ENCODE measurements around the gene RPTOR. TPM values are rescaled to one million over a fixed set of nuclear protein-coding genes. Genes with fewer than 3 reads are reported as not detected.

Gene RPTOR
- total RNA-seq, 1 donor from 2014 or later, result 32.0 TPM

DNA sequence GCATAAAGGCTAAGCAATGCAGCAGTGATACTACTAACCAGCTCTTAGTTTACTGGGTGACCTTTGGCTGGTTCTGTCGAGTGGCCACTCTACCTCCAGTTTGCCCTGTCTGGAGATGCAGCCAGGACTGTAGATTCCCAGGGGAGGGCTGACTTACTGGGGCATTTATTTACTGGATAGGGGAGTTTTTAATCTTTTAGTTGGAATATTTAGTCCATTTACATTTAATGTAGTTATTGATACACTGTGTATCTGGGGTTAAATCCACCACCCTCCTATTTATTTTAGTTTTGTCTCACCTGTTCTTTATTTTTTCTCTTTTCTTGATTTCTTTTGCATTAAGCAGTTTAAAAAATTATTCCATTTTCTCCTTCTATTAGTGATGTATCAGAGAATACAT is 112.9 kb downstream of the RPTOR start:
- Histone ChIP-seq H3K27ac (ENCODE audit: low read depth, low read length) (no peak overlapping the region), H3K9ac (ENCODE audit: low read length) (no peak overlapping the region), H3K4me2 (ENCODE audit: low read length) (no peak overlapping the region), H3K9me3 (ENCODE audit: insufficient read depth, low read depth, low read length) (peaks cover 2% of the 10 kb centered on the region), H3K4me1 (ENCODE audit: insufficient read depth, low read length) (no peaks in the 10 kb centered on the region), H4K20me1 (ENCODE audit: insufficient read depth, low read length) (peaks cover 69% of the 10 kb centered on the region), H2AFZ (ENCODE audit: low read depth, low read length) (no peak overlapping the region), H3K4me3 (ENCODE audit: insufficient read depth, low read depth, low read length) (no peak overlapping the region), H3K36me3 (ENCODE audit: insufficient read depth, low read length) (no peaks in the 10 kb centered on the region), H3K27me3 (ENCODE audit: insufficient read depth, low read length) (no peaks in the 10 kb centered on the region), H3K79me2 (ENCODE audit: insufficient read depth, low read length) (peaks cover 70% of the 10 kb centered on the region)
- no peak for TF ChIP-seq EZH2 (IDR thresholded peaks at IDR 0.05; ENCODE audit: insufficient read depth, low read length)
- TF ChIP-seq, protein P1, sequence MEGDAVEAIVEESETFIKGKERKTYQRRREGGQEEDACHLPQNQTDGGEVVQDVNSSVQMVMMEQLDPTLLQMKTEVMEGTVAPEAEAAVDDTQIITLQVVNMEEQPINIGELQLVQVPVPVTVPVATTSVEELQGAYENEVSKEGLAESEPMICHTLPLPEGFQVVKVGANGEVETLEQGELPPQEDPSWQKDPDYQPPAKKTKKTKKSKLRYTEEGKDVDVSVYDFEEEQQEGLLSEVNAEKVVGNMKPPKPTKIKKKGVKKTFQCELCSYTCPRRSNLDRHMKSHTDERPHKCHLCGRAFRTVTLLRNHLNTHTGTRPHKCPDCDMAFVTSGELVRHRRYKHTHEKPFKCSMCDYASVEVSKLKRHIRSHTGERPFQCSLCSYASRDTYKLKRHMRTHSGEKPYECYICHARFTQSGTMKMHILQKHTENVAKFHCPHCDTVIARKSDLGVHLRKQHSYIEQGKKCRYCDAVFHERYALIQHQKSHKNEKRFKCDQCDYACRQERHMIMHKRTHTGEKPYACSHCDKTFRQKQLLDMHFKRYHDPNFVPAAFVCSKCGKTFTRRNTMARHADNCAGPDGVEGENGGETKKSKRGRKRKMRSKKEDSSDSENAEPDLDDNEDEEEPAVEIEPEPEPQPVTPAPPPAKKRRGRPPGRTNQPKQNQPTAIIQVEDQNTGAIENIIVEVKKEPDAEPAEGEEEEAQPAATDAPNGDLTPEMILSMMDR (IDR thresholded peaks at IDR 0.05; ENCODE audit: insufficient read depth, low read depth, low read length), result no peak
- Mint-ChIP-seq H3K36me3 (ENCODE audit: low read depth, unreplicated experiment) (peaks cover 12% of the 10 kb centered on the region), H3K9me3 (ENCODE audit: unreplicated experiment) (no peaks in the 10 kb centered on the region), H3K4me1 (ENCODE audit: low read depth, unreplicated experiment) (peaks cover 4% of the 10 kb centered on the region), H3K4me3 (ENCODE audit: unreplicated experiment) (no peak overlapping the region), H3K27ac (ENCODE audit: unreplicated experiment) (no peak overlapping the region), H3K27me3 (ENCODE audit: low read depth, unreplicated experiment) (no peaks in the 10 kb centered on the region)
- FAIRE-seq (no peak), DNase-seq (ENCODE audit: low read depth) (no peak)

DNA sequence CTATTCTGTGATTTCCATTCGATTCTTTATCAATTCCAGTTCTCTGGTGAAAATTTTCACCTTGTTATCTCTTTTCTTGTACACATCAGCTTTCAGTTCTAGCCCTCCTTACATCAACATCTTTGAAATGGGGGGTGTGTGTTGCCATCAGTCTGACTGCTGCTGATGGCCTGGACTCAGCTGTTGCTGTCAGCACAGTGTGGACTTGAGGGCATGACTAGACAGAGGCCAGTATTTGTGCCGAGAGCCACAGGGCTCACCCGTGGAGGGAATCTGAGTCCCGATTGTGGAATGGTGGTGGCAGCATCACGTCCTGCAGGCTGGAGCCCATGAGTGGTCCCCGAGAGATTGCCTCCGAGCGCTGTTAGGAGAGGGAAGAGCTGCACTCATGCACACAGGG is 114.2 kb downstream of the RPTOR start:
- H2AFZ ChIP-seq (ENCODE audit: low read depth, low read length), result no peak overlapping the region
- peaks cover 2% of the 10 kb centered on the region for H3K9me3 ChIP-seq (ENCODE audit: insufficient read depth, low read depth, low read length)
- no peak overlapping the region for H3K27ac ChIP-seq (ENCODE audit: low read depth, low read length)
- Mint-ChIP-seq H3K4me1 (ENCODE audit: low read depth, unreplicated experiment) (peaks cover 3% of the 10 kb centered on the region), H3K27ac (ENCODE audit: unreplicated experiment) (no peak overlapping the region), H3K36me3 (ENCODE audit: low read depth, unreplicated experiment) (peaks cover 11% of the 10 kb centered on the region), H3K27me3 (ENCODE audit: low read depth, unreplicated experiment) (no peaks in the 10 kb centered on the region), H3K4me3 (ENCODE audit: unreplicated experiment) (no peak overlapping the region), H3K9me3 (ENCODE audit: unreplicated experiment) (no peaks in the 10 kb centered on the region)
- no peaks in the 10 kb centered on the region for H3K27me3 ChIP-seq (ENCODE audit: insufficient read depth, low read length)
- H3K4me3 ChIP-seq (ENCODE audit: insufficient read depth, low read depth, low read length), result no peak overlapping the region
- DNase-seq (ENCODE audit: low read depth) (no peak), FAIRE-seq (no peak)
- no peak for TF ChIP-seq EZH2 (IDR thresholded peaks at IDR 0.05; ENCODE audit: insufficient read depth, low read length)
- TF ChIP-seq, protein P1 (IDR thresholded peaks at IDR 0.05; ENCODE audit: insufficient read depth, low read depth, low read length), result no peak
- no peak overlapping the region for H3K4me2 ChIP-seq (ENCODE audit: low read length)
- no peaks in the 10 kb centered on the region for H3K36me3 ChIP-seq (ENCODE audit: insufficient read depth, low read length)
- no peaks in the 10 kb centered on the region for H3K4me1 ChIP-seq (ENCODE audit: insufficient read depth, low read length)
- peaks cover 70% of the 10 kb centered on the region for H3K79me2 ChIP-seq (ENCODE audit: insufficient read depth, low read length)
- H4K20me1 ChIP-seq (ENCODE audit: insufficient read depth, low read length), result peaks cover 70% of the 10 kb centered on the region
- no peak overlapping the region for H3K9ac ChIP-seq (ENCODE audit: low read length)

DNA sequence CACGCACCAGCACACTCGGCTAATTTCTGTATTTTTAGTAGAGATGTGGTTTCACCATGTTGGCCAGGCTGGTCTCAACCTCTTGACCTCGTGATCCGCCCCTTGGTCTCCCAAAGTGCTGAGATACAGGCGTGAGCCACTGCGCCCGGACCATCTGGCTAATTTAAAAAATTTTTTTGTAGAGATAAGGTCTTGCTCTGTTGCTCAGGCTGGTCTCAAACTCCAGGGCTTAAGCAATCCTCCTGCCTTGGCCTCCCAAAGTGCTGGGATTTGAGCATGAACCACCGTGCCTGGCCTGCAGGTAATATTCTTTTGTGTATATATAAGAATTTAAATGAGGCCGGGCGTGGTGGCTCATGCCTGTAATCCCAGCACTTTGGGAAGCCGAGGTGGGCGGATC is 115.0 kb downstream of the RPTOR start:
- Histone ChIP-seq H3K9me3 (ENCODE audit: insufficient read depth, low read depth, low read length) (peaks cover 2% of the 10 kb centered on the region), H3K4me3 (ENCODE audit: insufficient read depth, low read depth, low read length) (no peak overlapping the region), H4K20me1 (ENCODE audit: insufficient read depth, low read length) (peaks cover 74% of the 10 kb centered on the region), H3K9ac (ENCODE audit: low read length) (no peak overlapping the region), H3K27me3 (ENCODE audit: insufficient read depth, low read length) (no peaks in the 10 kb centered on the region), H3K4me1 (ENCODE audit: insufficient read depth, low read length) (no peaks in the 10 kb centered on the region), H3K79me2 (ENCODE audit: insufficient read depth, low read length) (peaks cover 69% of the 10 kb centered on the region), H3K4me2 (ENCODE audit: low read length) (no peak overlapping the region), H3K36me3 (ENCODE audit: insufficient read depth, low read length) (no peaks in the 10 kb centered on the region), H3K27ac (ENCODE audit: low read depth, low read length) (no peak overlapping the region), H2AFZ (ENCODE audit: low read depth, low read length) (no peak overlapping the region)
- FAIRE-seq, result no peak
- no peak overlapping the region for H3K4me3 Mint-ChIP-seq (ENCODE audit: unreplicated experiment)
- no peaks in the 10 kb centered on the region for H3K9me3 Mint-ChIP-seq (ENCODE audit: unreplicated experiment)
- no peaks in the 10 kb centered on the region for H3K27me3 Mint-ChIP-seq (ENCODE audit: low read depth, unreplicated experiment)
- peaks cover 8% of the 10 kb centered on the region for H3K4me1 Mint-ChIP-seq (ENCODE audit: low read depth, unreplicated experiment)
- no peak overlapping the region for H3K27ac Mint-ChIP-seq (ENCODE audit: unreplicated experiment)
- peaks cover 10% of the 10 kb centered on the region for H3K36me3 Mint-ChIP-seq (ENCODE audit: low read depth, unreplicated experiment)
- DNase-seq (ENCODE audit: low read depth), result no peak
- TF ChIP-seq, protein P1 (IDR thresholded peaks at IDR 0.05; ENCODE audit: insufficient read depth, low read depth, low read length), result no peak
- no peak for TF ChIP-seq EZH2 (IDR thresholded peaks at IDR 0.05; ENCODE audit: insufficient read depth, low read length)
